GM12891 (cell line): ENCODE data around the gene TRMU.

Experiments
- PAX5 ChIP-seq: IDR thresholded peaks from 2 replicates; pipeline ENCODE4 v1.6.1; 2011; ENCODE audit warnings: low read length, moderate library complexity, mild to moderate bottlenecking; ENCODE audit not compliant: insufficient read depth, severe bottlenecking
- POLR2A ChIP-seq: IDR thresholded peaks from 2 replicates; pipeline ENCODE4 v1.6.1; 2011; ENCODE audit warnings: low read depth, low read length, control low read depth
- POLR2AphosphoS5 ChIP-seq: IDR thresholded peaks from 2 replicates; pipeline ENCODE4 v1.6.1; 2011; ENCODE audit warnings: low read depth, low read length, control low read depth
- POU2F2 ChIP-seq: IDR thresholded peaks from 2 replicates; pipeline ENCODE4 v1.6.1; 2011; ENCODE audit warnings: low read depth, mild to moderate bottlenecking, control low read depth, low read length, moderate library complexity
- SPI1 ChIP-seq: IDR thresholded peaks from 2 replicates; pipeline ENCODE4 v1.6.1; 2011; ENCODE audit warnings: low read depth, low read length, control low read depth
- TAF1 ChIP-seq: IDR thresholded peaks from 2 replicates; pipeline ENCODE4 v1.6.1; 2011; ENCODE audit warnings: low read depth, low read length, control low read depth

DNA sequence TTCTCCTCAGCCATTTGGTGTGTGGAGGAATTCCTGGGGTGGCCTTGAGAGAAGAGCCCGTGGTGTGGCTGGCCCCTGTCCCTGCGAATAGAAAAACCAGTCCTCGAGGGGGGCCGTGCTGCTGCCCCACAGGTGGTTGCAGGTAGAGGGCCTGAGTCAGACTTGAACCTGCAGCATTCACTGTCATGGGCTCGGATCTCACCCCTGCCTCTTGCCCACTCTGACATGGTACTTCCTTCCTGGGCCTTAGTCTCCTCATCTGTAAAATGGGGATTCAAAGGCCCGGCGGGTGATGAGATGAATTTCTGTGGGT, 19.4 kb downstream of the TRMU start:
- TF ChIP-seq POLR2AphosphoS5 (no peak), POLR2A (no peak), PAX5 (no peak), SPI1 (no peak), TAF1 (no peak), POU2F2 (no peak)
